ENCODE data around the gene TMOD1. TPM values are rescaled to one million over a fixed set of nuclear protein-coding genes. Genes with fewer than 3 reads are reported as not detected.

Gene TMOD1
- total RNA-seq, 5 donors from 2014 or later (not counting 1 experiment from before 2014, with no cell fraction given) = 0.70 to 1.9 (median 1.3) TPM

- no peaks in the 10 kb centered on the region for H3K9me3 ChIP-seq
- DNase-seq (no peak), ATAC-seq (replicated peaks in 1 of 4) (no peak)
- no peaks in the 10 kb centered on the region for H3K4me1 Mint-ChIP-seq
- H3K36me3 Mint-ChIP-seq = no peaks in the 10 kb centered on the region
- peaks cover 3% of the 10 kb centered on the region in 2 donors for H3K27me3 Mint-ChIP-seq
- no peaks in the 10 kb centered on the region for H3K4me1 ChIP-seq (ENCODE audit: control insufficient read depth in 1 of 2, extremely low read depth in 1 of 2, insufficient read depth in 2 of 2, low read length in 2 of 2)
- peaks cover 3 to 15% of the 10 kb centered on the region in 2 experiments for H3K27me3 ChIP-seq (replicated peaks in 1 of 2; ENCODE audit: control insufficient read depth in 2 of 2, extremely low read depth in 1 of 2, insufficient read depth in 2 of 2, low read length in 1 of 2)
- no peak overlapping the region for H3K4me3 Mint-ChIP-seq
- H3K27ac Mint-ChIP-seq = no peak overlapping the region
- 59% methylated on average over 9 of the region's 9 CpGs for WGBS (ENCODE audit: insufficient coverage)
- H3K9me3 Mint-ChIP-seq = no peaks in the 10 kb centered on the region
- no peak overlapping the region for H3K27ac ChIP-seq (ENCODE audit: low read length)
- no peaks in the 10 kb centered on the region for H3K36me3 ChIP-seq (ENCODE audit: control insufficient read depth in 2 of 2, extremely low read depth in 1 of 2, insufficient read depth in 1 of 2, low read length in 1 of 2)
- H3K4me3 ChIP-seq (ENCODE audit: control insufficient read depth in 1 of 2, extremely low read depth in 1 of 2, low read length in 1 of 2) = no peak overlapping the region
- ChIA-PET POLR2A (no interaction called here), CTCF (no interaction called here)
Measured at GRCh38 chr9:97567182-97567893, 65.9 kb downstream of the TMOD1 start.

- Histone ChIP-seq H3K36me3 (ENCODE audit: control insufficient read depth in 2 of 2, extremely low read depth in 1 of 2, insufficient read depth in 1 of 2, low read length in 1 of 2) (no peaks in the 10 kb centered on the region), H3K9me3 (no peaks in the 10 kb centered on the region), H3K27me3 (replicated peaks in 1 of 2; ENCODE audit: control insufficient read depth in 2 of 2, extremely low read depth in 1 of 2, insufficient read depth in 2 of 2, low read length in 1 of 2) (peaks cover 0 to 12% of the 10 kb centered on the region in 2 experiments), H3K4me3 (ENCODE audit: control insufficient read depth in 1 of 2, extremely low read depth in 1 of 2, low read length in 1 of 2) (no peak overlapping the region), H3K27ac (ENCODE audit: low read length) (no peak overlapping the region), H3K4me1 (ENCODE audit: control insufficient read depth in 1 of 2, extremely low read depth in 1 of 2, insufficient read depth in 2 of 2, low read length in 2 of 2) (no peaks in the 10 kb centered on the region)
- no peaks in the 10 kb centered on the region for H3K9me3 Mint-ChIP-seq
- WGBS (ENCODE audit: insufficient coverage) = 37% methylated on average over 3 of the region's 4 CpGs
- H3K27me3 Mint-ChIP-seq = peaks cover 3% of the 10 kb centered on the region in 2 donors
- ATAC-seq (replicated peaks in 1 of 4) (no peak), DNase-seq (no peak)
- no peaks in the 10 kb centered on the region for H3K4me1 Mint-ChIP-seq
- ChIA-PET POLR2A (no interaction called here), CTCF (no interaction called here)
- no peak overlapping the region for H3K27ac Mint-ChIP-seq
- H3K4me3 Mint-ChIP-seq = no peak overlapping the region
- H3K36me3 Mint-ChIP-seq = no peaks in the 10 kb centered on the region
Measured at GRCh38 chr9:97567894-97568202, 66.4 kb downstream of the TMOD1 start.

- Histone ChIP-seq H3K27ac (ENCODE audit: low read length) (no peak overlapping the region), H3K36me3 (ENCODE audit: control insufficient read depth in 2 of 2, extremely low read depth in 1 of 2, insufficient read depth in 1 of 2, low read length in 1 of 2) (no peaks in the 10 kb centered on the region), H3K9me3 (no peaks in the 10 kb centered on the region), H3K4me3 (ENCODE audit: control insufficient read depth in 1 of 2, extremely low read depth in 1 of 2, low read length in 1 of 2) (no peak overlapping the region), H3K27me3 (replicated peaks in 1 of 2; ENCODE audit: control insufficient read depth in 2 of 2, extremely low read depth in 1 of 2, insufficient read depth in 2 of 2, low read length in 1 of 2) (peaks cover 0 to 12% of the 10 kb centered on the region in 2 experiments), H3K4me1 (ENCODE audit: control insufficient read depth in 1 of 2, extremely low read depth in 1 of 2, insufficient read depth in 2 of 2, low read length in 2 of 2) (no peaks in the 10 kb centered on the region)
- Mint-ChIP-seq H3K27me3 (peaks cover 3% of the 10 kb centered on the region in 2 donors), H3K27ac (no peak overlapping the region), H3K36me3 (no peaks in the 10 kb centered on the region), H3K4me1 (peaks cover 0 to 2% (median 0%) of the 10 kb centered on the region in 3 donors), H3K4me3 (no peak overlapping the region), H3K9me3 (no peaks in the 10 kb centered on the region)
- 84% methylated on average over 7 of the region's 11 CpGs for WGBS (ENCODE audit: insufficient coverage)
- ATAC-seq (replicated peaks in 1 of 4) (no peak), DNase-seq (no peak)
- ChIA-PET POLR2A (no interaction called here), CTCF (no interaction called here)
Measured at GRCh38 chr9:97568461-97569275, 67.2 kb downstream of the TMOD1 start.

- H3K27me3 Mint-ChIP-seq = no peaks in the 10 kb centered on the region
- H3K27ac ChIP-seq (ENCODE audit: low read length) = no peak overlapping the region
- H3K4me1 ChIP-seq (ENCODE audit: control insufficient read depth in 1 of 2, extremely low read depth in 1 of 2, insufficient read depth in 2 of 2, low read length in 2 of 2) = peaks cover 4 to 7% of the 10 kb centered on the region in 2 experiments
- no peak overlapping the region for H3K4me3 Mint-ChIP-seq
- H3K4me1 Mint-ChIP-seq = peaks cover 13 to 17% (median 14%) of the 10 kb centered on the region in 3 donors
- no peak for ATAC-seq (replicated peaks in 1 of 4)
- no peaks in the 10 kb centered on the region for H3K9me3 Mint-ChIP-seq
- no peak overlapping the region for H3K4me3 ChIP-seq (ENCODE audit: control insufficient read depth in 1 of 2, extremely low read depth in 1 of 2, low read length in 1 of 2)
- H3K27ac Mint-ChIP-seq = no peak overlapping the region
- WGBS (ENCODE audit: insufficient coverage) = 93% methylated on average over 6 of the region's 6 CpGs
- ChIA-PET POLR2A (no interaction called here), CTCF (no interaction called here)
- H3K36me3 ChIP-seq (ENCODE audit: control insufficient read depth in 2 of 2, extremely low read depth in 1 of 2, insufficient read depth in 1 of 2, low read length in 1 of 2) = no peaks in the 10 kb centered on the region
- peaks cover 0 to 3% of the 10 kb centered on the region in 2 experiments for H3K27me3 ChIP-seq (replicated peaks in 1 of 2; ENCODE audit: control insufficient read depth in 2 of 2, extremely low read depth in 1 of 2, insufficient read depth in 2 of 2, low read length in 1 of 2)
- H3K9me3 ChIP-seq = no peaks in the 10 kb centered on the region
- DNase-seq = no peak
- H3K36me3 Mint-ChIP-seq = no peaks in the 10 kb centered on the region
Measured at GRCh38 chr9:97570899-97571298, 69.4 kb downstream of the TMOD1 start.

GRCh38 chr9:97571664-97572063 is 70.2 kb downstream of the TMOD1 start:
- 100% methylated on average over 1 of the region's 1 CpG for WGBS (ENCODE audit: insufficient coverage)
- Mint-ChIP-seq H3K4me3 (no peak overlapping the region), H3K4me1 (peaks cover 15 to 19% (median 16%) of the 10 kb centered on the region in 3 donors), H3K36me3 (no peaks in the 10 kb centered on the region), H3K27me3 (no peaks in the 10 kb centered on the region), H3K27ac (no peak overlapping the region), H3K9me3 (no peaks in the 10 kb centered on the region)
- no peak overlapping the region for H3K27ac ChIP-seq (ENCODE audit: low read length)
- ChIA-PET CTCF (no interaction called here), POLR2A (no interaction called here)
- H3K4me3 ChIP-seq (ENCODE audit: control insufficient read depth in 1 of 2, extremely low read depth in 1 of 2, low read length in 1 of 2) = no peak overlapping the region
- no peaks in the 10 kb centered on the region for H3K9me3 ChIP-seq
- peaks cover 4 to 9% of the 10 kb centered on the region in 2 experiments for H3K4me1 ChIP-seq (ENCODE audit: control insufficient read depth in 1 of 2, extremely low read depth in 1 of 2, insufficient read depth in 2 of 2, low read length in 2 of 2)
- no peak for ATAC-seq (replicated peaks in 1 of 4)
- no peak for DNase-seq
- H3K36me3 ChIP-seq (ENCODE audit: control insufficient read depth in 2 of 2, extremely low read depth in 1 of 2, insufficient read depth in 1 of 2, low read length in 1 of 2) = no peaks in the 10 kb centered on the region
- peaks cover 0 to 3% of the 10 kb centered on the region in 2 experiments for H3K27me3 ChIP-seq (replicated peaks in 1 of 2; ENCODE audit: control insufficient read depth in 2 of 2, extremely low read depth in 1 of 2, insufficient read depth in 2 of 2, low read length in 1 of 2)

- H3K27ac Mint-ChIP-seq = no peak overlapping the region
- peaks cover 15 to 21% (median 19%) of the 10 kb centered on the region in 3 donors for H3K4me1 Mint-ChIP-seq
- H3K36me3 Mint-ChIP-seq = peaks cover 3% of the 10 kb centered on the region
- no peak overlapping the region for H3K4me3 Mint-ChIP-seq
- H3K27ac ChIP-seq (ENCODE audit: low read length) = no peak overlapping the region
- WGBS (ENCODE audit: insufficient coverage) = 87% methylated on average over 5 of the region's 9 CpGs
- H3K27me3 ChIP-seq (replicated peaks in 1 of 2; ENCODE audit: control insufficient read depth in 2 of 2, extremely low read depth in 1 of 2, insufficient read depth in 2 of 2, low read length in 1 of 2) = peaks cover 0 to 3% of the 10 kb centered on the region in 2 experiments
- H3K4me1 ChIP-seq (ENCODE audit: control insufficient read depth in 1 of 2, extremely low read depth in 1 of 2, insufficient read depth in 2 of 2, low read length in 2 of 2) = peaks cover 4 to 9% of the 10 kb centered on the region in 2 experiments
- H3K4me3 ChIP-seq (ENCODE audit: control insufficient read depth in 1 of 2, extremely low read depth in 1 of 2, low read length in 1 of 2) = no peak overlapping the region
- ATAC-seq (replicated peaks in 1 of 4) (no peak), DNase-seq (no peak)
- H3K9me3 Mint-ChIP-seq = no peaks in the 10 kb centered on the region
- no peaks in the 10 kb centered on the region for H3K36me3 ChIP-seq (ENCODE audit: control insufficient read depth in 2 of 2, extremely low read depth in 1 of 2, insufficient read depth in 1 of 2, low read length in 1 of 2)
- H3K27me3 Mint-ChIP-seq = no peaks in the 10 kb centered on the region
- H3K9me3 ChIP-seq = no peaks in the 10 kb centered on the region
- ChIA-PET POLR2A (no interaction called here), CTCF (interaction anchor here in 1 of 2 donors (0.6 kb wide), 1 partner anchor 13 kb away, joined by 6 read pairs; no protein-coding TSS in a partner anchor)
Measured at GRCh38 chr9:97572196-97572891, 70.9 kb downstream of the TMOD1 start.
